ENCODE results near the gene COLQ. TPM values are rescaled to one million over a fixed set of nuclear protein-coding genes. Genes with fewer than 3 reads are reported as not detected.

The COLQ gene
- total and polyA plus RNA-seq, 12 donors = 0.60 to 7.7 (median 2.0) TPM; not detected in 1

- Histone ChIP-seq H3K27ac (no peak overlapping the region), H3K9me3 (replicated peaks in 1 of 3) (no peaks in the 10 kb centered on the region), H3K4me3 (no peak overlapping the region), H3K36me3 (replicated peaks in 1 of 2) (peaks cover 0 to 71% of the 10 kb centered on the region in 2 donors), H3K27me3 (no peaks in the 10 kb centered on the region), H3K4me1 (replicated peaks in 1 of 2) (peaks cover 0 to 22% of the 10 kb centered on the region in 2 donors)
- intact Hi-C loops (cut with DNase I) = loop anchor here in 1 of 2 donors (10.0 kb wide), 1 partner anchor 115 kb away; no protein-coding TSS in a partner anchor
- peak in 3 of 7 donors; percentile 48 to 69 (median 57) for DNase-seq
- no peak for TF ChIP-seq POLR2A (IDR thresholded peaks at IDR 0.05)
- no peak for TF ChIP-seq CTCF (IDR thresholded peaks at IDR 0.05)
Measured at GRCh38 chr3:15439476-15439875, 82.0 kb downstream of the COLQ start.

GRCh38 chr3:15438983-15439382 is 82.5 kb downstream of the COLQ start:
- Histone ChIP-seq H3K27me3 (no peaks in the 10 kb centered on the region), H3K4me1 (replicated peaks in 1 of 2) (peaks cover 0 to 17% of the 10 kb centered on the region in 2 donors), H3K4me3 (no peak overlapping the region), H3K27ac (no peak overlapping the region), H3K9me3 (replicated peaks in 1 of 3) (no peaks in the 10 kb centered on the region), H3K36me3 (replicated peaks in 1 of 2) (peaks cover 0 to 76% of the 10 kb centered on the region in 2 donors)
- no peak for TF ChIP-seq CTCF (IDR thresholded peaks at IDR 0.05)
- no peak for TF ChIP-seq POLR2A (IDR thresholded peaks at IDR 0.05)
- peak in 1 of 7 donors; percentile 14 for DNase-seq
- intact Hi-C loops (cut with DNase I) = loop anchor here in 1 of 2 donors (10.0 kb wide), 1 partner anchor 116 kb away; no protein-coding TSS in a partner anchor
- WGBS, 4 donors = 79 to 86% (median 85%) methylated on average over 4 of the region's 4 CpGs

GRCh38 chr3:15436246-15436645 is 85.3 kb downstream of the COLQ start:
- 91 to 96% (median 92%) methylated on average over 5 to 6 of the region's 6 CpGs for WGBS, 4 donors
- no peaks in the 10 kb centered on the region for H3K27me3 ChIP-seq
- no peak for DNase-seq
- H3K4me3 ChIP-seq = no peak overlapping the region
- H3K4me1 ChIP-seq (replicated peaks in 1 of 2) = peaks cover 0 to 9% of the 10 kb centered on the region in 2 donors
- intact Hi-C loops (cut with DNase I) = loop anchor here in 1 of 2 donors (10.0 kb wide), 1 partner anchor 119 kb away; no protein-coding TSS in a partner anchor
- no peaks in the 10 kb centered on the region for H3K9me3 ChIP-seq (replicated peaks in 1 of 3)
- TF ChIP-seq POLR2A (IDR thresholded peaks at IDR 0.05) = no peak
- TF ChIP-seq CTCF (IDR thresholded peaks at IDR 0.05) = no peak
- H3K27ac ChIP-seq = no peak overlapping the region
- H3K36me3 ChIP-seq (replicated peaks in 1 of 2) = peaks cover 0 to 98% of the 10 kb centered on the region in 2 donors

- 95 to 98% (median 97%) methylated on average over 4 of the region's 4 CpGs for WGBS, 4 donors
- intact Hi-C loops (cut with DNase I) = loop anchor here (5.0 to 10.0 kb wide), 2 partner anchors 120 to 123 kb away; no protein-coding TSS in a partner anchor
- H3K36me3 ChIP-seq (replicated peaks in 1 of 2) = peaks cover 0 to 93% of the 10 kb centered on the region in 2 donors
- H3K27me3 ChIP-seq = no peaks in the 10 kb centered on the region
- no peak for TF ChIP-seq CTCF (IDR thresholded peaks at IDR 0.05)
- TF ChIP-seq POLR2A (IDR thresholded peaks at IDR 0.05) = no peak
- peaks cover 0 to 3% of the 10 kb centered on the region in 2 donors for H3K4me1 ChIP-seq (replicated peaks in 1 of 2)
- H3K9me3 ChIP-seq (replicated peaks in 1 of 3) = no peaks in the 10 kb centered on the region
- H3K4me3 ChIP-seq = no peak overlapping the region
- no peak for DNase-seq
- H3K27ac ChIP-seq = no peak overlapping the region
Measured at GRCh38 chr3:15434756-15435155, 86.8 kb downstream of the COLQ start.

Measured in adrenal gland (tissue), 12 donors.